ENCODE measurements around the gene ATP6V0E1.
A peak's percentile ranks its signal among the peaks of the same experiment; 100 is the strongest.

Gene ATP6V0E1

GRCh38 chr5:172953776-172954675 lies 29.5 kb upstream of the ATP6V0E1 start:
- in situ Hi-C loops (cut with HindIII; ENCODE audit: low pct_ligation_motif_present, low pct_unique_long_range_greater_than_20kb, low sequenced_read_pairs): no loop called here
- no peak for DNase-seq

DNA sequence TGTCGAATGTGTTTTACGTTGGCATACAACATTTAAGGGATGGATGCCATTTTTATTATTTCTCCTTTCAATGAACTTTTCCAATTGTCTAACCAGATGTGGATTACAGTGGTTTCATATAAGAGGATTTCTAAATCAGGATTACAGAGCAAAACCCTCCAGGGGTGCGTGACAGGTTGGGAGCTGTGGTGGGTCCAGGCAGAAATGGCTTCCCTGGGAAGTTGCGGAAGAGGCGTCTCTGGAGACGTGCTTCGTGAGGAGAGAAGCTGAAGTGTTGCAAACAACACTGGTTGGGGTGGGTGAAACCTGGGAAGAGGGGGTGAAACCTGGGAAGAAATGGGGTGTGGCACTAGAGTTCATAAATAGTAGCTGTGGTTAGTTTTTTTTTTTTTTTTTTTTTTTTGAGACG lies 28.8 kb upstream of the ATP6V0E1 start:
- no peak for DNase-seq
- in situ Hi-C loops (cut with HindIII; ENCODE audit: low pct_ligation_motif_present, low pct_unique_long_range_greater_than_20kb, low sequenced_read_pairs): no loop called here

- DNase-seq: no peak
- in situ Hi-C loops (cut with HindIII; ENCODE audit: low pct_ligation_motif_present, low pct_unique_long_range_greater_than_20kb, low sequenced_read_pairs): no loop called here
Measured at GRCh38 chr5:172956228-172956627, 27.3 kb upstream of the ATP6V0E1 start.

DNA sequence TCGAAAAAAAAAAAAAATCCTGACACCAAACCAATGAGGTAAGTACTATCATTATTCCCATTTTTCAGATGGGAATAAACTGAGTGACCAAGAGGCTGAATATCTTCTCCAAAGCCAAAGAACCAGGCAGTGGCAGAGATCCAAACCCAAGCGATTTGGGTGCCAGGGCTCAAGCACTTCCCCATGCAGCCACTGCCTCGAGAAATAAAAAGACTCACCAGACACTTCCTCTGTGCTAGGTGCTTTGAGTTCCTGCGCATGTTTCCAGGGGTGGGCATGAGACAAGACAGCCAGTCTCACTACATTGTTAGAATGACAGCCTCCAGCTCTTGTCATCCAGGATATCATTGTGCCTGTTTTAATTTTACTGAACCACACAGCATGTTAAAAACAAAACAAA lies 26.6 kb upstream of the ATP6V0E1 start:
- in situ Hi-C loops (cut with HindIII; ENCODE audit: low pct_ligation_motif_present, low pct_unique_long_range_greater_than_20kb, low sequenced_read_pairs): no loop called here
- DNase-seq: no peak

DNA sequence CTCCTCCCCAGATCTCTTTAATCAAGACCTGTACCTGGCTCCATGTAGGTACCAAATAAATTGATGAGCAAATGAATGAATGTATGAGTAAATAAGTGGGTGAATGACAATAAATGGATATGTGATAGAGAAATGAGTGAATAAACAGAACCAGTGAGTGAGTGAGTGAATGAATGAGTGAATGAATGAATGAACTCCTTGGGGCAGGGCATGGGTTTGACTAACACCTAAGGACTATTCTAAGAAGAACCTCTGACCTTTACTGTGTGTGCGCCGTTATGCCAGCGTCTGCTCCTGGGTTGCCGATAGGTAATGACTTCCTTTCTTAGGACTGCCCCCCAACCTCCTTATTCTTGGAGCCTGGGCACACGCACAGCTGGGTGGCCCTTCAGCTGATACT lies 26.1 kb upstream of the ATP6V0E1 start:
- no peak for DNase-seq
- in situ Hi-C loops (cut with HindIII; ENCODE audit: low pct_ligation_motif_present, low pct_unique_long_range_greater_than_20kb, low sequenced_read_pairs): no loop called here

DNA sequence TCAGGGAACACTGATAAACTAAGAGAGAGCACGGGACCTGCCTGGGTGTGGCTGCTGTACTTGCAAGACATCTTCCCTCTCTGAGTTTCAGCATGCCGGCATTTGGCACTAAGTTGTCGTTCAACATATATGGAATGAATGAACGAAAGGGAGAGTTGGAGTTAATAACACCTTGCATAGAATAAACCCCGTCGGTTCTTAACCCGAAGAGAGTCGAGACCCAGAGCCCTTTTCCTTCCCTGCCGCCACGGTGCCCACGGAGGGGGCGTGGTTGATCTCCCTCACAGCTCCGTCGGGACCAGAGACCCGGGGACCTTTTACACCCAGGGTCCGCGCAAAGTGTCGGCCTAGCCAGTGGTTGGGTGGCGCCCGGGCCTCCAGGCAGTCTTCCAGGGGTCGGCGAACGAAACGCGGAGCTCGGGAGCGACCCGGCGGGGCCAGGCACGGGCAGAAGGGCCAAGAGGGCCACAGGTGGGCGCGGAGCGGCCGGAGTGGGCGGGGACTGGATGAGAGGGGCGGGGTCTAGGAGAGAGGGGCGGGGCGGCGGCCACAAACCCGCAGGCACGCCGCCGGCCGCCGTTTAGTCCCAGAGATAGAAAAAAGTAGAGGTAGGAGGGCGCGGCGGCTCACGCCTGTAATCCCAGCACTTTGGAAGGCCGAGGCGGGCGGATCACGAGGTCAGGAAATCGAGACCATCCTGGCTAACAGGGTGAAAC lies 25.1 kb upstream of the ATP6V0E1 start:
- in situ Hi-C loops (cut with HindIII; ENCODE audit: low pct_ligation_motif_present, low pct_unique_long_range_greater_than_20kb, low sequenced_read_pairs): no loop called here
- peak; percentile 60 for DNase-seq

DNA sequence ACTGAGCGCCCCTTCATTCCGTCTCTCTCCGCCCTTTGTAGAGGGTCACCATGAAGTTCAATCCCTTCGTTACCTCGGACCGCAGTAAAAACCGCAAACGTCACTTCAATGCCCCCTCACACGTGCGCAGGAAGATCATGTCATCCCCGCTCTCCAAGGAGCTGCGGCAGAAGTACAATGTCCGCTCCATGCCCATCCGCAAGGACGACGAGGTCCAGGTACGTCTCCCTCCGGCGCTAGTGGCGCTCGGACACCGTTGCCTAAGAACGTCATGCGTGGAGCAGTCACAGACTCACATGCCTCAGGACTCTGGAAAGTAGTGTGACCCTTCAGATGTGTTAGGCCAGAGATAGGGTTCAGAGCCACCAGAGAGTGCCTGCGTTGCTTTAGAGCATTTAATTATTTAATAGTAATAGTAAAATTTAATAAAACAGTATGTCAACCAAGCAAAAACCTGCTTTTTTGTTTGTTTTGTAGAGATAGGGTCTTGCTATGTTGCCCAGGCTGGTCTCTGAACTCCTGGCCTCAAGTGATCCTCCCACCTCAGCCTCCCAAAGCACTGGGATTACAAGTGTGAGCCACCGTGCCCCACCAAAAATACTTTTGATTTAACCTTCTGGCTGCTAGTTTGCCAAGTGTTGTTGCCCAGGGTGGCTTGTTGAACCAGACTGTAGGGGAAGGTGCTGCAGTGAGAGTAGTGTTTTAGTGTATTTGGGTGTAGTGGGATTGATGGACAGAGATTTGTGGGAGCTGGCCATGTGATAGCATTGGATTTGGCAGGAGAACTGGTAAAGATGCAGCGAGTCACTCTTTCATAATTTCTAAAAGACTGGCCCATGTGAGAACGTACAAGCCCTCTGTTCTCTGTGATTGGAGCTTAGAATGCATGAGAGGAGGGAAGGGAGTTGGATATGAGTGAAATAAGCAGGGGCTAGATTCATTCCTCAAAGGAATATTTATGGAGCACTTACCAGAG lies 23.5 kb upstream of the ATP6V0E1 start:
- in situ Hi-C loops (cut with HindIII; ENCODE audit: low pct_ligation_motif_present, low pct_unique_long_range_greater_than_20kb, low sequenced_read_pairs): no loop called here
- DNase-seq: no peak

- no peak for DNase-seq
- in situ Hi-C loops (cut with HindIII; ENCODE audit: low pct_ligation_motif_present, low pct_unique_long_range_greater_than_20kb, low sequenced_read_pairs): no loop called here
Measured at GRCh38 chr5:172969921-172970320, 13.7 kb upstream of the ATP6V0E1 start.

DNA sequence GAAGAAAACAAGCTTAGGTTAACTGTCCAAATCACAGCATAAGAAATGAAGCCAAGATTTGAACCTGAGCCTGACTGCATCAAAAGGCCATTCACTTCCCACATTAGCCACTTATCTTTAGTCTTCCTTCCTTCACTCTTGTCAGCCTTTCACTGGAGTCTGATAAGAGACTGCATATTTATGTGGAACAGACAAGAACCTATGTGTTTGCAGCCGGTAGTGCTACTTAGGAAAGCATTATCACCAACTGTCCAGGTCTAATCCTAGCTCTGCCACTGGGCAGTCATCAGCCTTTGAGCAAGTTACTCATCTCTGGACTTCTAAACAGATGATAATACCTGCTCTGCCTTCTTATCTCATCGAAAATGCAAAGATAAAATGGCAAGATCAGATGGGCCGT lies 12.1 kb upstream of the ATP6V0E1 start:
- DNase-seq: no peak
- in situ Hi-C loops (cut with HindIII; ENCODE audit: low pct_ligation_motif_present, low pct_unique_long_range_greater_than_20kb, low sequenced_read_pairs): no loop called here

DNA sequence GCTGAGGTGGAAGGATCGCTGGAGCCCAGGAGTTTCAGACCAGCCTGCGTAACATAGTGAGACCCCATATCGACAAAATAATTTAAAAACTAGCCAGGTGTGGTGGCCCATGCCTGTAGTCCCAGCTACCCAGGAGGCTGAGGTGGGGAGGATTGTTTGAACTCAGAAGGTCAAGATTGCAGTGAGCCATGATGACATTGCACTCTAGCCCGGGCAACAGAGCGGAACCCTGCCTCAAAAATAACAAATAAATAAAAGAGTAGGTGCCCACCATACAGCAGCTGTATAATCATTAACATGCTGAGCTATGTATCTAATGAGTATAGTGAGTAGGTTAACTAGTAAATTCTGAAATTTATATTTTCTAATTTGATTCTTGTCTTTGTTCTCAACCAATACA lies 11.0 kb upstream of the ATP6V0E1 start:
- in situ Hi-C loops (cut with HindIII; ENCODE audit: low pct_ligation_motif_present, low pct_unique_long_range_greater_than_20kb, low sequenced_read_pairs): no loop called here

GRCh38 chr5:172973127-172973916 lies 10.2 kb upstream of the ATP6V0E1 start:
- in situ Hi-C loops (cut with HindIII; ENCODE audit: low pct_ligation_motif_present, low pct_unique_long_range_greater_than_20kb, low sequenced_read_pairs): no loop called here
- DNase-seq: no peak

More for the DNA sequence above, 11.0 kb upstream of the ATP6V0E1 start:
- DNase-seq: no peak

DNA sequence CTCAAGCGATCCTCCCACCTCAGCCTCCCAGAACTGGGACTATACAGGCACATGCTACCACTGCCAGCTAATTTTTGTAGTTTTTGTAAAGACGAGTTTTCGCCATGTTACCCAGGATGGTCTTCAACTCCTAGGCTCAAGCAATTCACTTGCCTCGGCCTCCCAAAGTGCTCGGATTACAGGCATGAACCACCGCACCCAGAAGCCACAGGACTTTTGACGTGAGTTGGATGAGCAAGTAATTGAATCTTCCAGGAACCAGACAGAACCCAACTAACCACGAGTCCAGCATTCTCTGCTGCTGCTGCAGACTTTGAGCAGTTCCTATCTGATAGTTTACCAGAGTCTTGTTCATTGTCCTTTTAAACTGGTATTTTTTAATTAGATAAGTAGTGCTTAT lies 9.6 kb upstream of the ATP6V0E1 start:
- in situ Hi-C loops (cut with HindIII; ENCODE audit: low pct_ligation_motif_present, low pct_unique_long_range_greater_than_20kb, low sequenced_read_pairs): no loop called here
- DNase-seq: no peak

- in situ Hi-C loops (cut with HindIII; ENCODE audit: low pct_ligation_motif_present, low pct_unique_long_range_greater_than_20kb, low sequenced_read_pairs): no loop called here
- DNase-seq: no peak
Measured at GRCh38 chr5:172975289-172975688, 8.3 kb upstream of the ATP6V0E1 start.

GRCh38 chr5:172979778-172980177 lies 3.8 kb upstream of the ATP6V0E1 start:
- no peak for DNase-seq
- in situ Hi-C loops (cut with HindIII; ENCODE audit: low pct_ligation_motif_present, low pct_unique_long_range_greater_than_20kb, low sequenced_read_pairs): no loop called here

- in situ Hi-C loops (cut with HindIII; ENCODE audit: low pct_ligation_motif_present, low pct_unique_long_range_greater_than_20kb, low sequenced_read_pairs): no loop called here
- no peak for DNase-seq
Measured at GRCh38 chr5:172981931-172982330, 1.6 kb upstream of the ATP6V0E1 start.

GRCh38 chr5:172984244-172984953 lies 828 bp downstream of the ATP6V0E1 start:
- in situ Hi-C loops (cut with HindIII; ENCODE audit: low pct_ligation_motif_present, low pct_unique_long_range_greater_than_20kb, low sequenced_read_pairs): no loop called here
- peak; percentile 79 for DNase-seq

- in situ Hi-C loops (cut with HindIII; ENCODE audit: low pct_ligation_motif_present, low pct_unique_long_range_greater_than_20kb, low sequenced_read_pairs): no loop called here
- no peak for DNase-seq
Measured at GRCh38 chr5:172985596-172985995, 2.0 kb downstream of the ATP6V0E1 start.

All from ACHN (cell line).